GM18520 (cell line): Measurements from ENCODE around the gene UNG.
"Not testable (repeated sequence)": the region's sequence is repeated elsewhere in the genome, so short reads cannot be mapped to it uniquely, and the experiment has no call there.

Source experiments
- ATAC-seq: cut with Tn5 transposase; IDR thresholded peaks from one replicate; pipeline ENCODE4 v1.9.1; 2021; ENCODE audit not compliant: unreplicated experiment

The UNG gene

GRCh38 chr12:109120557-109120956 lies 23.2 kb downstream of the UNG start:
- ATAC-seq = no peak

DNA sequence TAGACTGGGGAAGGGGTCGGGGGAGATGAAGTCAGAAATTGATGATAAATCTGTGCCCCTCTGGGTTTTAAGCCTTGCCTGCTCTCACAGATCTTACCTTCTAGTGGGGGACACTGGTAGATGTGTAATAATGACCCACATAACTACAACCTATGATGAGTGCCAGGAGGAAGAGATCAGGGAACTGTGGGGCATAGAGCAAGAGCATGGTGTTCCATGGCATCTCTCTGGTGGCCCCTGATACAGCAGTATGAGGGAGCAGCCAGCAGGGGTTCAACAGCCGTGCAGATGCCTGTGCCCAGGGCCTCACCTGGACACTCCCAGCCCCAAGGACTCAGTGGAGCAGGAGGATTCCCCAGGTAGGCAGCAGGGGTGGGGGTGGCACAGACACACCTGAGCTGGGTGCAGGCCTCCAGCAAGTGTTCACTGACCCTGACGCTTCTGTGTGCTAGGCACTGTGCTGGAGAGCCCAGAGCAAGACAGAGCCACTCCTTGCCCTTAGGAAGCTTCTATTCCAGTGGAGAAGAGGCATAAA lies 24.0 kb downstream of the UNG start:
- no peak for ATAC-seq

DNA sequence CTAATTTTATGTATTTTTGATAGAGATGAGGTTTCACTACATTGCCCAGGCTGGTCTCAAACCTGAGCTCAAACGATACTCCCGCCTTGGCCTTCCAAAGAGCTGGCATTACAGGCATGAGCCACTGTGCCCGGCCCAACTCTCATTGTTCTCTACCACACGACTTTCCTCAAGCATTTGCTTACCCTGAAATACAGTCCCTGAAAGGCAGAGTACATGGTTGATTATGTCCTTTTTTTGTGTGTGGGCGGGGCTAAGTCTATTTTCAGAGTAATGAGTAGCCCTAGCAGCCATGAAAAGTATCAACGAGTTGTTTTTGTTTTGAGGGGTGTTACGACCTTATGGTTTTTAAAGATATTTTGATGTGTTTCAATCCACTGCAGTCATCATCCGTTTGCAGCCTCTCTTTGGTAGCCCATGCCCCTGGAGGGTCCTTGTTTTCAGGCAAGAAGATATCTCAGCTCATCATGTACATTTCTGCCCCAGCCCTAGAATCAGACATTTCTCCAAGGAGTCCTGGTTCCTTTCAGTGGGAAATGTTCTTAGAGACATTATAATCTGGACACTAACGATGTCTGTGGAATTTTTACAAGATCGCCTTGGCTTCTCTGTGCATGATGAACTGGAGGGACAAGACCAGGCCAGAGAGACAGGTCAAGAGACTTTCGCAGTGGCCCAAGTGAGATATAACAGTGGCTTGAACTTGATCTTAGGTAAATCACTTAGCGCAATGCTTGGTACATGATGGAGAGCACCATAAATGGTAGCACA lies 27.7 kb downstream of the UNG start:
- ATAC-seq = no peak

GRCh38 chr12:109125791-109126190 lies 28.4 kb downstream of the UNG start:
- no peak for ATAC-seq

DNA sequence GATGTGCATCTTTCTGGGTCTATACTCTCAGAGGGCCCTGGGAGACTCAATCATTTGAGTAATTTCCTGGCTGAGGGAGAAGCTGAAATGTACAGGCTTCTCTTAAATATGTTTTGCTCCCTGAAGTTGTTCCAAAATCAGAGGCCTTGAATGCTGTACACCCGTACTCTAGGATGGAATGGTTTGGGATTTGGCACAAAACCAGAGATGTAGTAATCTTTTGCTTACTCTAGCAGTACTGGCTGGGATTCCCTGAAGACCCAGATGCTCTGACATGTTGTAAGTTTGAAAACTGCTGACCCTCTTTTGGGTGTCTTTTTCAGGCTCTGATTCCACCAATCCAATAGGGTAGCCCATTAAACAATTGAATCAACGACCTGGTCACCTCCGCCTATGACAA lies 29.4 kb downstream of the UNG start:
- ATAC-seq = no peak

- ATAC-seq = no peak
Observed at GRCh38 chr12:109127533-109128242, 30.3 kb downstream of the UNG start.

DNA sequence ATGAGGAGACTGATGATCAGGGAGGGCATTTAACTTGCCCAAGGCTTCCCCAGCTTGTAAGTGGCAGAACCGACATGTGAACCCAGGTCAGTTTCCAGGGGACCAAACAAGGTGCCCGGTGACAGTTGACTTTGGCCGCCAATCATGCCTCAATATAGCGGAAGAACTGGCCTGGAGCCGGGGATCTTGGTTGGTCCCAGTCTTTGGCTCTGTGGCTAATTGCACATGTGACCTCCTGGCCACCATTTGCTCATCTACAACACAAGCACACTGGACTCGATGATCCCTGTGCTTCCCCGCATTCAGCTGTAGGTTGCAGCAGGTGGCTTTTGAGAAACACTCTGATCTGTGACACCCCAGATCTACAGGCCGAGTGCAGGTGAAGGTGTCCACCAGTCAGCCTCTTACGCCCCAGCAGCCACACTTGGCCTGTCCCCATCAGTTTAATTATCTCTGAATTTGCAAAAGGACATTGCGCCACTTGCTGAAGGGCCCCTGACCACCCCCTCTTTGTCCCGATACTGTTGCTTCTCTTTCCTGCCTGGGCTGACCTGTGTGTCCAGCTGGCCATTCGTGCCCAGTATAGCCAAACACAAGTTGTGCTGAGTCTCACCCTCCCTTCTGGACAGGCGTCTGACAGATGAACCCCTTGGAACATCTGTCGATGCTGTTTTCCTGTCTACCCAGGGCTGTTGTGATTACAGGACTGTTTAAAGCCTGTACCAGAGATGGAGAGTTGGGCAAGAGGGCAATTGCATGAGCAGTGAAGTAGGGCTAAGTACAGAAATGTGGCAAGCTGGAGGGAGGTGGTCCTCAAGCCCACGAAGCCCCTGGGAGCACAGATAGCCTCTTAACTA lies 33.1 kb downstream of the UNG start:
- ATAC-seq = no peak

GRCh38 chr12:109131154-109132050 lies 34.0 kb downstream of the UNG start:
- no peak for ATAC-seq

GRCh38 chr12:109134186-109134917 lies 37.0 kb downstream of the UNG start:
- ATAC-seq = no peak

DNA sequence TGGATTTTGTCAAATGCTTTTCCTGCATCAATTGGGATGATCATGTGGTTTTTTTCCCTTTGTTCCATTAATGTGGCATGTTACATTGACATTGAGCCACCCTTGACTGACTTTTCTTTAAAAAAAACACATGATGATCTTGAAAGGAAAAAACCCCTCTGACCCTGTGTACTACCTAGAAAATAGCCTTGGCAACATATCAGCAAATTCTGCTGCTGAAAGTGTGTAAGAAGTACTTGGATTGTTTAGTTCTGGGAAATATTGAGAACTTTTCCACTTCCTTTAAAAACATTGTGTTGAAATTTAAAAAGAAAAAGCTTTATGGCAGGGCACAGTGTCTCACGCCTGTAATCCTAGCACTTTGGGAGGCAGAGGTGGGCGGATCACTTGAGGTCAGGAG lies 39.7 kb downstream of the UNG start:
- ATAC-seq = no peak

DNA sequence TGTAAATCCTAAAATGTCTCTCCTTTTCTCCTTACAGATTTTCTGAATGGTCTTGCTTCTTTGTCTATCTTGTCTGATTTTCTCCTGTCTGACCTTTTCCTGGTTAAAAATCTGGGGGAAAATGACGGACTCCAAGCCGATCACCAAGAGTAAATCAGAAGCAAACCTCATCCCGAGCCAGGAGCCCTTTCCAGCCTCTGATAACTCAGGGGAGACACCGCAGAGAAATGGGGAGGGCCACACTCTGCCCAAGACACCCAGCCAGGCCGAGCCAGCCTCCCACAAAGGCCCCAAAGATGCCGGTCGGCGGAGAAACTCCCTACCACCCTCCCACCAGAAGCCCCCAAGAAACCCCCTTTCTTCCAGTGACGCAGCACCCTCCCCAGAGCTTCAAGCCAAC lies 42.0 kb downstream of the UNG start:
- no peak for ATAC-seq

GRCh38 chr12:109139791-109140190 lies 42.4 kb downstream of the UNG start:
- no peak for ATAC-seq

DNA sequence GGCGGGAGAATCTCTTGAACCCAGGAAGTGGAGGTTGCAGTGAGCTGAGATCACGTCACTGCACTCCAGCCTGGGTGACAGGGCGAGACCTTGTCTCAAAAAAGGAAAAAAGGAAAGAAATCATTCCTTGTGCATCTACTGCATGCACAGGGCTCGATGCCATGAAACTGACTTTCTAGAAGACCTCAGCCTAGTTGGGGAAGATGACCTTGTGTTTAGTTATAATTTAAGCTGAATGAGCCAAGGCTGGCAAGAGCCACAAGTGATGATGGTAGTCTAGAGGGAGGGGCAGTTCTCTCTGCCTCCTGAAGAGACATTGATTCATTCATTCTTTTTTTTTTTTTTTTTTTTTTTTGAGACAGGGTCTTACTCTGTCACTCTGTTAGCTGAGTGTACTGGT lies 43.2 kb downstream of the UNG start:
- ATAC-seq = no peak

DNA sequence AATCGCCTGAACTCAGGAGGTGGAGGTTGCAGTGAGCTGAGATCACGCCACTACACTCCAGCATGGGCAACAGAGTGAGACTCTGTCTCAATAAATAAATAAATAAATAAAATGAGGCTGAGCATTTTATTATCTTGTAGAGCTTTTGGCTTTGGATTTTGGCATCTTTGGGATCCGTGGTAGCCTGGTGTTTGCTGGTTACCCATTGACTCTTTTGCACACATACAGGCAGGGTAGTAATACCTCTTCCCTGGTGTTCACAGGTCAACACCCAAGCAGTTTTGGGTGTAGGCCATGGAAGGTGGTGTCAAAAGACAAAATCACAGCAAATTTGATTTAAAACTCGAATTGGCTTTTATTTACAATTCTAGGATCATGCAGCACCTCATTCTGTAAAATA lies 46.8 kb downstream of the UNG start:
- no peak for ATAC-seq

GRCh38 chr12:109147126-109147525 lies 49.7 kb downstream of the UNG start:
- not testable (repeated sequence) for ATAC-seq

DNA sequence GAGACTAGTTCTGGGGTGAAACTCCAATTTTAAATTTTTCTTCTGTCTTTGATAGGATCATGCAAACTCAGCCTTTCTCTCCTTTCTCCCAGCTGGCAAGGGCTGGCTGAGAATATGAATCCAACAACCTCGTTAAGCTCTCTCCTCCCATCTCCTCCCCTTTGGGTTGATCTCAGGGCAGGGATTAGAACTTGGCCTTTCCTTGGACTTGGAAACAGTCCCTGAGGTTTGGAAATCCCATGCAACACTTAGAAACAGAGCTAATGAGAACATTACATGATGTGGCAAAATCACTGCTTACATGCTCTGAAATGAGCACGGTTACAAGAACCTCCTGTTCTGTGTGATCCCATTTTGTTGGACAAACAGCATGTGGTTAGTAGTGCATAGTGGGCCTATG lies 50.6 kb downstream of the UNG start:
- no peak for ATAC-seq

DNA sequence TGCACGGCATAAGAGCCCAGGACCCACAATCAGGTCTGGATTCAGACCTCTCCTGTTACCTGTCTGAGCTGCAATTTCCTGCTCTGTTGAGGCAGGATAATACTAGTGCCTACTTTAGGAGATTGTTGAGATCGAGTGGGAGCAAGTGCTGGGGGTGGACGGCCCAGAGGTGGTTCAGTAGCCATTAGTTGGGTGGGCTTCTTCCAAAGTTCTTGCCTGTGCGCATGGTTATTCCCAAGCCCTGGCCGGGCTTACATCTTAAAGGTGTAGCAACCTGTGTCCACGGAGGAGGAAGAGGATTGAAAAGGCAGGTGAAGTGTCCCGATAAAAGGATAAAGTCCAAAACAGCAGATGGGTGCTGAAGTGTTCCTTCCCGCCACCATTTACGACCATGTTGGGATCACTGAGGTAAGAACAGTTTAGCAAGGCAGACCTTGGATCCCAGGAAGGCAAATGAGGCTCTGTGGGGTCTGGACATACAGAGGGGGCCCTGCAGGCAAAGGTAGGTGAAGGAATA lies 52.8 kb downstream of the UNG start:
- ATAC-seq = no peak

GRCh38 chr12:109151457-109151856 lies 54.1 kb downstream of the UNG start:
- no peak for ATAC-seq

GRCh38 chr12:109153821-109154441 lies 56.5 kb downstream of the UNG start:
- no peak for ATAC-seq
